ENCODE results near the gene NPAS3. TPM values are rescaled to one million over a fixed set of nuclear protein-coding genes. Genes with fewer than 3 reads are reported as not detected.

Gene NPAS3
- total and polyA plus RNA-seq, 2 donors (not counting 3 experiments of a cell fraction or from before 2014, with no cell fraction given): 0.10 to 0.13 TPM

GRCh38 chr14:33469898-33470297, 531.2 kb downstream of the NPAS3 start:
- no TSS peak for BruUV-seq (replicated peaks)
- H3K79me2 ChIP-seq (ENCODE audit: control insufficient read depth, insufficient read depth, low read length): no peaks in the 10 kb centered on the region
- H3K36me3 ChIP-seq (ENCODE audit: control insufficient read depth in 2 of 2, extremely low read depth in 1 of 2, insufficient read depth in 2 of 2, low read length in 2 of 2): no peaks in the 10 kb centered on the region
- no peak overlapping the region for H3K9ac ChIP-seq (replicated peaks; ENCODE audit: extremely low read depth, insufficient read depth, low read length)
- no peaks in the 10 kb centered on the region for H3K4me1 ChIP-seq (ENCODE audit: control insufficient read depth, extremely low read depth, insufficient read depth, low read length)
- no peak overlapping the region for H3K27ac ChIP-seq (ENCODE audit: insufficient read depth, low read depth, low read length)
- POLR2A ChIA-PET: no interaction called here
- H4K20me1 ChIP-seq (replicated peaks; ENCODE audit: control insufficient read depth, extremely low read depth, insufficient read depth, low read length): no peaks in the 10 kb centered on the region
- DNase-seq (ENCODE audit: low read depth, low spot score) (no peak), FAIRE-seq (no peak)
- TF ChIP-seq MAX (IDR thresholded peaks at IDR 0.05; ENCODE audit: insufficient read depth, insufficient read length): no peak
- TF ChIP-seq POLR2AphosphoS5 (IDR thresholded peaks at IDR 0.05; ENCODE audit: insufficient read depth, low read depth, low read length): no peak
- TF ChIP-seq POLR2A (IDR thresholded peaks at IDR 0.05; ENCODE audit: low read depth, low read length): no peak
- TF ChIP-seq EZH2 (IDR thresholded peaks at IDR 0.05; ENCODE audit: borderline replicate concordance, low read depth, low read length, severe bottlenecking): no peak
- TF ChIP-seq GATA2 (IDR thresholded peaks at IDR 0.05; ENCODE audit: insufficient read depth, insufficient read length, low read depth, low read length): no peak
- no peak for TF ChIP-seq JUN (IDR thresholded peaks at IDR 0.05; ENCODE audit: borderline replicate concordance, insufficient read depth, insufficient read length, low read depth)
- no peak for TF ChIP-seq FOS (IDR thresholded peaks at IDR 0.05; ENCODE audit: borderline replicate concordance, insufficient read depth, low read length)
- no peak for TF ChIP-seq CTCF (IDR thresholded peaks at IDR 0.05; ENCODE audit: extremely low read depth in 1 of 2, insufficient read depth in 1 of 2, low read depth in 1 of 2, low read length in 2 of 2)
- TF ChIP-seq MYC (IDR thresholded peaks at IDR 0.05; ENCODE audit: low read depth, low read length): no peak
- H3K9me1 ChIP-seq (replicated peaks; ENCODE audit: control insufficient read depth, extremely low read depth, insufficient read depth, low read length): no peaks in the 10 kb centered on the region
- H3K4me3 ChIP-seq (replicated peaks in 1 of 3; ENCODE audit: insufficient read depth in 1 of 3, low read depth in 1 of 3, low read length in 3 of 3): no peak overlapping the region
- intact Hi-C loops (cut with micrococcal nuclease) (loop anchor here (10.0 kb wide), 1 partner anchor 295 kb away; no protein-coding TSS in a partner anchor), dilution Hi-C loops (cut with MboI; ENCODE audit: extremely low pct_ligation_motif_present, low sequenced_read_pairs) (loop anchor here (25.0 kb wide), 1 partner anchor 317 kb away; no protein-coding TSS in a partner anchor)
- H3K27me3 ChIP-seq (ENCODE audit: control insufficient read depth in 2 of 2, insufficient read depth in 2 of 2, low read length in 2 of 2): no peaks in the 10 kb centered on the region
- no peaks in the 10 kb centered on the region for H3K9me3 ChIP-seq (replicated peaks; ENCODE audit: control insufficient read depth, insufficient read depth, low read length)
- CTCF ChIA-PET: interaction anchor here (3.0 kb wide), 1 partner anchor 323 kb away, joined by 15 read pairs; no protein-coding TSS in a partner anchor
- no peak overlapping the region for H2AFZ ChIP-seq (ENCODE audit: low read depth, low read length)
- no peak overlapping the region for H3K4me2 ChIP-seq (ENCODE audit: insufficient read depth, low read length)

All from endothelial cell of umbilical vein (primary cell).